IMR-90 (cell line): ENCODE measurements around the gene UPK3A. TPM values are rescaled to one million over a fixed set of nuclear protein-coding genes. Genes with fewer than 3 reads are reported as not detected.

Experiments used
- ATAC-seq: fragments of 200-7000 bp; cut with Tn5 transposase; 2 replicates; pipeline ENCODE4 v1.9.1; 2020; ENCODE audit warnings: low read depth, mild to moderate bottlenecking, moderate library complexity
- BruUV-seq: library from RNA; stranded (reverse); fragments of 400-500 nt; replicated peaks from 2 replicates; lab custom pipeline; 2021; lab: Mats Ljungman, UMichigan
- CTCF ChIA-PET: fragments of 300-600 bp; formaldehyde crosslinking; extraction: SDS; loops from one replicate; lab custom pipeline; 2021; ENCODE audit warnings: antibody characterized with exemption; lab: Yijun Ruan, JAX
- POLR2A ChIA-PET: fragments of 300-600 bp; sonication (Branson Sonifier 250); formaldehyde crosslinking; loops from one replicate; lab custom pipeline; 2022; ENCODE audit warnings: antibody characterized with exemption; ENCODE audit not compliant: unreplicated experiment; lab: Charles Lee
- DNase-seq: peaks from one replicate; pipeline ENCODE4 v3.0.0; 2013
- H2AFZ ChIP-seq: replicated peaks from 2 replicates; pipeline ENCODE3; 2013; ENCODE audit warnings: low read length, mild to moderate bottlenecking; ENCODE audit not compliant: poor library complexity
- H2AK5ac ChIP-seq: 2 replicates; pipeline ENCODE4 v1.6.1; 2013; ENCODE audit warnings: low read depth, low read length, inconsistent platforms
- H2AK9ac ChIP-seq: replicated peaks from 2 replicates; pipeline ENCODE3; 2013; ENCODE audit warnings: mild to moderate bottlenecking, low read depth, low read length, moderate library complexity; ENCODE audit not compliant: poor library complexity
- H2BK120ac ChIP-seq: 2 replicates; pipeline ENCODE4 v1.6.1; 2013; ENCODE audit warnings: low read depth, low read length, inconsistent platforms
- H2BK15ac ChIP-seq: 3 replicates; pipeline ENCODE4 v1.6.1; 2013; ENCODE audit warnings: low read depth, low read length, inconsistent platforms
- H2BK20ac ChIP-seq: 2 replicates; pipeline ENCODE4 v1.6.1; 2013; ENCODE audit warnings: low read depth, mild to moderate bottlenecking, inconsistent platforms, low read length, moderate library complexity
- H2BK5ac ChIP-seq: 2 replicates; pipeline ENCODE4 v1.6.1; 2013; ENCODE audit warnings: mild to moderate bottlenecking, low read depth, low read length, inconsistent platforms; ENCODE audit not compliant: poor library complexity, severe bottlenecking
- H3K14ac ChIP-seq: replicated peaks from 2 replicates; pipeline ENCODE4 v1.6.1; 2013; ENCODE audit warnings: low read depth, low read length, inconsistent platforms
- H3K18ac ChIP-seq: 2 replicates; pipeline ENCODE4 v1.6.1; 2013; ENCODE audit warnings: low read depth, low read length, control low read depth
- H3K23ac ChIP-seq: 2 replicates; pipeline ENCODE4 v1.6.1; 2013; ENCODE audit warnings: low read depth, low read length, inconsistent platforms
- H3K27ac ChIP-seq: 2 replicates; pipeline ENCODE4 v1.5.1; 2013; ENCODE audit warnings: mild to moderate bottlenecking, control low read depth, low read length; ENCODE audit not compliant: insufficient read depth
- H3K27me3 ChIP-seq: 2 replicates; pipeline ENCODE4 v1.6.1; 2013; ENCODE audit warnings: low read length; ENCODE audit not compliant: control insufficient read depth, insufficient read depth
- H3K36me3 ChIP-seq: 2 replicates; pipeline ENCODE4 v1.6.1; 2013; ENCODE audit warnings: low read length, mixed read lengths; ENCODE audit not compliant: control insufficient read depth, insufficient read depth
- H3K4ac ChIP-seq: 2 replicates; pipeline ENCODE4 v1.6.1; 2013; ENCODE audit warnings: low read depth, low read length, inconsistent platforms
- H3K4me1 ChIP-seq: 2 replicates; pipeline ENCODE4 v1.6.1; 2013; ENCODE audit warnings: low read length, mixed read lengths; ENCODE audit not compliant: control insufficient read depth, insufficient read depth
- H3K4me2 ChIP-seq: 2 replicates; pipeline ENCODE4 v1.6.1; 2013; ENCODE audit warnings: low read depth, mild to moderate bottlenecking, control low read depth, low read length, moderate library complexity
- H3K4me3 ChIP-seq: 2 replicates; pipeline ENCODE4 v1.5.1; 2013; ENCODE audit warnings: low read depth, mild to moderate bottlenecking, control low read depth, low read length, moderate library complexity; ENCODE audit not compliant: insufficient read depth
- H3K56ac ChIP-seq: 2 replicates; pipeline ENCODE4 v1.6.1; 2013; ENCODE audit warnings: low read length, inconsistent platforms; ENCODE audit not compliant: insufficient read depth; ENCODE audit errors: extremely low read depth
- H3K79me1 ChIP-seq, 2 experiments: 2 replicates each; pipeline ENCODE4 v1.6.1; 2013; ENCODE audit warnings: low read length in 2 of 2, inconsistent platforms in 1 of 2, low read depth in 1 of 2
- H3K9ac ChIP-seq: 2 replicates; pipeline ENCODE4 v1.6.1; 2013; ENCODE audit warnings: low read depth, low read length, control low read depth
- H3K9me1 ChIP-seq: 2 replicates; pipeline ENCODE4 v1.6.1; 2013; ENCODE audit warnings: low read length, inconsistent platforms; ENCODE audit not compliant: insufficient read depth
- H3K9me3 ChIP-seq: 2 replicates; pipeline ENCODE4 v1.6.1; 2013; ENCODE audit warnings: low read length; ENCODE audit not compliant: control insufficient read depth, insufficient read depth
- H4K20me1 ChIP-seq: 2 replicates; pipeline ENCODE4 v1.6.1; 2013; ENCODE audit warnings: low read length, inconsistent platforms; ENCODE audit not compliant: insufficient read depth
- H4K5ac ChIP-seq: 2 replicates; pipeline ENCODE4 v1.6.1; 2013; ENCODE audit warnings: mild to moderate bottlenecking, low read depth, low read length, control low read depth
- H4K8ac ChIP-seq, 2 experiments: 2 replicates each; pipeline ENCODE4 v1.6.1; 2013; ENCODE audit warnings: low read depth in 2 of 2, low read length in 2 of 2, control low read depth in 1 of 2, inconsistent platforms in 1 of 2
- H4K91ac ChIP-seq: 2 replicates; pipeline ENCODE4 v1.6.1; 2013; ENCODE audit warnings: low read depth, low read length, inconsistent platforms; ENCODE audit not compliant: insufficient read depth
- BHLHE40 ChIP-seq: fragments of 150-350 bp; IDR thresholded peaks from 2 replicates; pipeline ENCODE4 v1.6.1; 2016; ENCODE audit warnings: mild to moderate bottlenecking, low read depth, low read length
- CEBPB ChIP-seq: IDR thresholded peaks from 2 replicates; pipeline ENCODE4 v1.6.1; 2012; ENCODE audit warnings: low read depth, low read length, improper control_type of control experiment
- FOS ChIP-seq: fragments of 150-350 bp; IDR thresholded peaks from 2 replicates; pipeline ENCODE4 v1.6.1; 2016; ENCODE audit warnings: low read depth, low read length
- MXI1 ChIP-seq: IDR thresholded peaks from 2 replicates; pipeline ENCODE4 v1.6.1; 2012; ENCODE audit warnings: low read depth, mild to moderate bottlenecking, low read length, moderate library complexity, borderline replicate concordance
- NFE2L2 ChIP-seq: fragments of 150-350 bp; IDR thresholded peaks from 2 replicates; pipeline ENCODE4 v1.6.1; 2016; ENCODE audit warnings: low read depth, mild to moderate bottlenecking, low read length
- POLR2A ChIP-seq: IDR thresholded peaks from 2 replicates; pipeline ENCODE4 v1.6.1; 2012; ENCODE audit warnings: mild to moderate bottlenecking, low read depth, low read length
- RAD21 ChIP-seq: IDR thresholded peaks from 2 replicates; pipeline ENCODE4 v1.6.1; 2012; ENCODE audit warnings: low read length, improper control_type of control experiment
- RCOR1 ChIP-seq: IDR thresholded peaks from 2 replicates; pipeline ENCODE4 v1.6.1; 2012; ENCODE audit warnings: mild to moderate bottlenecking, low read length, improper control_type of control experiment; ENCODE audit not compliant: insufficient replicate concordance
- RFX5 ChIP-seq: IDR thresholded peaks from 2 replicates; pipeline ENCODE4 v1.8.0; 2012; ENCODE audit warnings: low read depth, mild to moderate bottlenecking, low read length, moderate library complexity
- SMC3 ChIP-seq: fragments of 150-350 bp; IDR thresholded peaks from 2 replicates; pipeline ENCODE4 v1.6.1; 2016; ENCODE audit warnings: low read depth, mild to moderate bottlenecking, antibody characterized with exemption, low read length, moderate library complexity
- WGBS, 2 experiments: methylation state at CpG; one replicate each; pipeline versions ENCODE4 v1.1.5 to v1.1.7; 2013; ENCODE audit warnings: missing lambda C conversion rate in 2 of 2; ENCODE audit not compliant: insufficient read length in 1 of 2; ENCODE audit errors: extremely low coverage in 2 of 2; 5-methylcytosine and 5-hydroxymethylcytosine counted together
- dilution Hi-C: fragments of 300-500 bp; cut with HindIII; formaldehyde crosslinking; loops from one replicate; pipeline ENCODE4 v1.14.3; 2018; ENCODE audit warnings: low sequenced_read_pairs; ENCODE audit not compliant: unreplicated experiment
- in situ Hi-C: fragments of 300-500 bp; cut with MboI; formaldehyde crosslinking; loops from 3 replicates; pipeline ENCODE4 v1.14.3; 2019; ENCODE audit warnings: low sequenced_read_pairs, inconsistent platforms, mixed read lengths
- intact Hi-C: fragments of 100-400 bp; cut with micrococcal nuclease; formaldehyde crosslinking; loops from 2 replicates; pipeline ENCODE4 v1.10.0; 2022
- polyA plus RNA-seq, 3 experiments: library from polyadenylated mRNA; depleted of rRNA; stranded (reverse); fragments of >200 nt; gene quantifications; 2 replicates each; pipeline ENCODE4 v1.2.3, GENCODE V29; 2012; ENCODE audit warnings: low replicate concordance in 1 of 3
- total RNA-seq: library from RNA; depleted of rRNA; stranded (reverse); fragments of >200 nt; gene quantifications from 2 replicates; pipeline ENCODE4 v1.2.3, GENCODE V29; 2012
- TF ChIP-seq, protein P1 (sequence below): fragments of 150-350 bp; IDR thresholded peaks from 2 replicates; pipeline ENCODE4 v1.6.1; 2016; ENCODE audit warnings: low read depth, mild to moderate bottlenecking, low read length, moderate library complexity, borderline replicate concordance
- TF ChIP-seq, protein P2 (sequence below): conservative IDR thresholded peaks from 2 replicates; pipeline ENCODE4 v1.5.1; 2012; ENCODE audit warnings: mild to moderate bottlenecking, low read depth, low read length, improper control_type of control experiment
- TF ChIP-seq, protein P3 (sequence below): fragments of 150-350 bp; IDR thresholded peaks from 2 replicates; pipeline ENCODE4 v1.6.1; 2017; ENCODE audit warnings: mild to moderate bottlenecking, antibody characterized with exemption, low read length, low read depth

The UPK3A gene
- total and polyA plus RNA-seq, 2 of the 4 experiments (the other 2 are of a cell fraction), result not detected

DNA sequence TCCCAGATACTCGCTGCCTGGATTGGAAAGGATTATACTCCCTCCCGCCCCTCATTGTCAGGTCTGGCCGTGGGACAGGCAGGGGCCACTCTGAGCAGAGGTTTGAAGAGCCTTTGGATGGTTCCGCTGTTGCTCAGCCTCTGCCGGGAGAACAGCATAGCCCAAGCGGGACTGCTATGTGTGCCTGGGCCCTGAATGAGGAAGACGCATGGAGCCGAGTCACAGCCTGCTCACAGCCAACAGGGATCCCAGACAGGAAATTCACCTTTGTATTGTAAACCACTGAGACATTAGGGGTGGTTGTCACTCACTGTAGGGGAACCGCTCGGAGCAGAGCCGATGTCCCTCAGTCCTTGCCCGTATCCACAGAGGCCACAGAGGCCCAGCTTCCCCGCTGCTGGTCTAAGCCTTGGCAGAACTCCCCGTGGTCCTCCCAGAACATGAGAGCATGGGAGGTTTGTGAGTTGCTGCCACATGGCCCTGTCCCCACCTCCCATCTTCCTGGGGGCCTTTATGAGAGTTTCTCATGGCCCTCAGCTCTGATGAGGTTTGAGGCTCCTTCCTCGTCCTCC, 14.3 kb downstream of the UPK3A start:
- Histone ChIP-seq H3K36me3 (no peaks in the 10 kb centered on the region), H2BK5ac (no peak overlapping the region), H4K5ac (no peak overlapping the region), H3K27me3 (no peaks in the 10 kb centered on the region), H3K27ac (no peak overlapping the region), H3K18ac (no peak overlapping the region), H3K4me3 (no peak overlapping the region), H3K23ac (no peak overlapping the region), H3K9me1 (no peaks in the 10 kb centered on the region), H4K20me1 (no peaks in the 10 kb centered on the region), H4K91ac (no peak overlapping the region), H3K56ac (no peak overlapping the region), H4K8ac (no peak overlapping the region), H2AK9ac (peak overlapping the region; percentile 21), H3K4me2 (no peak overlapping the region), H2BK120ac (no peak overlapping the region), H2BK20ac (no peak overlapping the region), H3K79me1 (no peaks in the 10 kb centered on the region), H3K14ac (no peak overlapping the region), H3K9ac (no peak overlapping the region), H2BK15ac (no peak overlapping the region), H2AFZ (peak overlapping the region; percentile 39), H2AK5ac (peak overlapping the region; percentile 15; the same call in 1 of the 2 replicates), H3K9me3 (no peaks in the 10 kb centered on the region), H3K4ac (0 out of 2 replicates have a peak overlapping the region, but pooled peaks have one; percentile 0), H3K4me1 (0 out of 2 replicates have a peak, but pooled peaks cover 2% of the 10 kb centered on the region)
- dilution Hi-C loops, result no loop called here
- in situ Hi-C loops, result no loop called here
- WGBS, 2 experiments, result 77% methylated on average over 7 of the region's 15 CpGs; no CpG with 5 or more reads in 1 of the 2 experiments
- TF ChIP-seq, protein P1, sequence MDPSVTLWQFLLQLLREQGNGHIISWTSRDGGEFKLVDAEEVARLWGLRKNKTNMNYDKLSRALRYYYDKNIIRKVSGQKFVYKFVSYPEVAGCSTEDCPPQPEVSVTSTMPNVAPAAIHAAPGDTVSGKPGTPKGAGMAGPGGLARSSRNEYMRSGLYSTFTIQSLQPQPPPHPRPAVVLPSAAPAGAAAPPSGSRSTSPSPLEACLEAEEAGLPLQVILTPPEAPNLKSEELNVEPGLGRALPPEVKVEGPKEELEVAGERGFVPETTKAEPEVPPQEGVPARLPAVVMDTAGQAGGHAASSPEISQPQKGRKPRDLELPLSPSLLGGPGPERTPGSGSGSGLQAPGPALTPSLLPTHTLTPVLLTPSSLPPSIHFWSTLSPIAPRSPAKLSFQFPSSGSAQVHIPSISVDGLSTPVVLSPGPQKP, result no peak
- TF ChIP-seq RAD21, result no peak
- no peak for TF ChIP-seq FOS
- TF ChIP-seq, protein P2, sequence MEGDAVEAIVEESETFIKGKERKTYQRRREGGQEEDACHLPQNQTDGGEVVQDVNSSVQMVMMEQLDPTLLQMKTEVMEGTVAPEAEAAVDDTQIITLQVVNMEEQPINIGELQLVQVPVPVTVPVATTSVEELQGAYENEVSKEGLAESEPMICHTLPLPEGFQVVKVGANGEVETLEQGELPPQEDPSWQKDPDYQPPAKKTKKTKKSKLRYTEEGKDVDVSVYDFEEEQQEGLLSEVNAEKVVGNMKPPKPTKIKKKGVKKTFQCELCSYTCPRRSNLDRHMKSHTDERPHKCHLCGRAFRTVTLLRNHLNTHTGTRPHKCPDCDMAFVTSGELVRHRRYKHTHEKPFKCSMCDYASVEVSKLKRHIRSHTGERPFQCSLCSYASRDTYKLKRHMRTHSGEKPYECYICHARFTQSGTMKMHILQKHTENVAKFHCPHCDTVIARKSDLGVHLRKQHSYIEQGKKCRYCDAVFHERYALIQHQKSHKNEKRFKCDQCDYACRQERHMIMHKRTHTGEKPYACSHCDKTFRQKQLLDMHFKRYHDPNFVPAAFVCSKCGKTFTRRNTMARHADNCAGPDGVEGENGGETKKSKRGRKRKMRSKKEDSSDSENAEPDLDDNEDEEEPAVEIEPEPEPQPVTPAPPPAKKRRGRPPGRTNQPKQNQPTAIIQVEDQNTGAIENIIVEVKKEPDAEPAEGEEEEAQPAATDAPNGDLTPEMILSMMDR, result no peak
- no peak for TF ChIP-seq RFX5
- TF ChIP-seq BHLHE40, result no peak
- TF ChIP-seq SMC3, result no peak
- no peak for TF ChIP-seq POLR2A
- TF ChIP-seq RCOR1, result no peak
- no peak for TF ChIP-seq CEBPB
- no peak for TF ChIP-seq NFE2L2
- TF ChIP-seq MXI1, result no peak
- TF ChIP-seq, protein P3, sequence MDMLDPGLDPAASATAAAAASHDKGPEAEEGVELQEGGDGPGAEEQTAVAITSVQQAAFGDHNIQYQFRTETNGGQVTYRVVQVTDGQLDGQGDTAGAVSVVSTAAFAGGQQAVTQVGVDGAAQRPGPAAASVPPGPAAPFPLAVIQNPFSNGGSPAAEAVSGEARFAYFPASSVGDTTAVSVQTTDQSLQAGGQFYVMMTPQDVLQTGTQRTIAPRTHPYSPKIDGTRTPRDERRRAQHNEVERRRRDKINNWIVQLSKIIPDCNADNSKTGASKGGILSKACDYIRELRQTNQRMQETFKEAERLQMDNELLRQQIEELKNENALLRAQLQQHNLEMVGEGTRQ, result no peak
- no TSS peak for BruUV-seq
- intact Hi-C loops, result no loop called here
- DNase-seq (peak; percentile 11), ATAC-seq (no peak)
- ChIA-PET CTCF (no interaction called here), POLR2A (no interaction called here)
